GM18909 (cell line): ENCODE data around the gene BBIP1.
"Not testable (repeated sequence)": the region's sequence is repeated elsewhere in the genome, so short reads cannot be mapped to it uniquely, and the experiment has no call there.

Experiments
- ATAC-seq: cut with Tn5 transposase; IDR thresholded peaks from one replicate; pipeline ENCODE4 v1.9.1; 2021; ENCODE audit warnings: mild to moderate bottlenecking; ENCODE audit not compliant: unreplicated experiment, poor library complexity

BBIP1 gene

DNA sequence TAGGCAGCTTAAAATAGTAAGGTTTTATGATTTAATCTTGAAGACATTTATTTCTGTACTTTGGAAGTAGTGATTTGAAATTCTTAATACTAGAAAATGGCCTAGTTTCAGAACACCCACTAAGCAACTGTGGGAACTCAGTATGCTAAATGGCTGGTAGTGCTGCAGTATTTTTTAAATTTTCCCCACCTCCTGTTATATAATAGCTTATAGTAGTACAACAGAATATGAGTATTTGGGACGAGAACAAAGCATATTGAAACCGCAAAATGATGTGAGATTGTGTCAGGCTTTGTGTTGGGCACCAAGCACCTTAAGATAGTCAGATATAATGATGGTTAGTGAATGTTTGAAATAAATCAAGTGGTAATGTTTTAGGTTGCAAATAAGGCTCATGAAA, 8.5 kb upstream of the BBIP1 start:
- no peak for ATAC-seq

DNA sequence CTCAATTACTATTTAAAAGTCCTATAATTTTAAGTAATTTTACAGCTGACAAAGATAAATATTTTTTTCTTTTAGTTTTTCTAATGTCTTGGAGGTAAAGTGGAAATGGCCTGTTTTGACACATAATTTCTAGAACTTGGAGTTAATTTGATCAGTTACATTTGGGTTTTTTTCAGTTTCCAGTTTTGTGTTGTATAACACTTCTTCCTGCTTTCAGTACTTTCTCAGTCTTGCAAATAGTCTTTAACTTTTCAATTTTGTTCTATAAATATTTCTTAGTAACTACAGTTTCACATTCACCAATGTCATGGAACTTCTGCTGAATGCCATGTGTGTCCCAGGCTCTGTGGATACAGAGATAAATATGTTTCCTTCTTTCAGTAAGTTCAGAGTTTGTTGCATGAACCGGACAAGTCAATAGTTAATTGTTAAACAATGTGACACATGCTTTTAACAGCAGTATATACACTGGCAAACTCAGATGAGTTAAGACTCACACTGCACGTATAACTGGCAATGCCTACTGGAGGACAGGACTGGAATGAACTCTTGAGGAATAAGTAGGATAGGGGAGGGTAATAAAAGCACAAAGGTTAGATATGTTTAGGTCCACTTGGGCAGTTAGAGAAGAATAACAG, 5.0 kb upstream of the BBIP1 start:
- ATAC-seq: peak; percentile 26

DNA sequence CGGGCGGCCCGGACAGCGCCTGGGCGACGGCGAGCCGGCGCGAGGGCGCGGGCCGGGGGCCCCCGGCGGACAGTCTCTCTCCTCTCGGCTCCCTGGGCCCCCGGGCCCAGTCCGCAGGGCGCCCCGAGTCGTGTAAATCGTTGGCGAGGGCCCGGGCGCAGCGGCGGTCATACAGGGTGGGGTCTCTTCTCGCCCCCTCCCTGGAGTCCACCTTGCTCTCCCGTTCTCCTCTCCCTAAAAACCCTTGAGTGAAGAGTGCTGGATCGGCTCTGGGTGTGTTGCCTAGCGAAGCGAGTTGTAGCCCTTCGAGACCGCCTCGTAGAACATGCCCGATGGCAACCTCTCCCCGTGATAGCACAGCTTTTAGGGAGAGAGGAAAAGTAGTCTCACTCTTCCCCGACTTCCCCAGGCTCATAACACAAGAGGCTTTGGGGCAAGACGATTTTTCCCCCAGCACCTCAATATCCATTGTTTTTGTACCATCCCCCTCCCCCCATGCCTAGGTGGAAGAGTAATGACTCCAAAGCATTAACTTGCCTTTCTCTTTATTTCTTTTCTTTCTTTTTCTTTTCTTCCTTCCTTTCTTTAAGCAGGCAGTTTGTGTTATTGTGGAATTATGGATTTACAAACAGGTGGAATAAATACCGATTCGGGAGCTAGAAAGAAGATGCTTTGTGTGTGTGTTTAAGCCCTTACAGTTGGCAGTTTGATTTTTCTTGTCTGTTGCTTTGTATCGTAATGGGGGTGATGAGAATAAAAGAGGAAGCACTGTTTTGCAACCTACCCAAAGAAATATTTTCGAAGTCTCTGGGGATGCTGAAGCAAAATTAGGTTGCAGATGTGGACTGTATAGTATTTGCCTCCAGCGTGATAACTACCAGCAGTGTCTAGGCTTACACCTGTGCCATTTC, 1.2 kb upstream of the BBIP1 start:
- ATAC-seq: peak; percentile 33

DNA sequence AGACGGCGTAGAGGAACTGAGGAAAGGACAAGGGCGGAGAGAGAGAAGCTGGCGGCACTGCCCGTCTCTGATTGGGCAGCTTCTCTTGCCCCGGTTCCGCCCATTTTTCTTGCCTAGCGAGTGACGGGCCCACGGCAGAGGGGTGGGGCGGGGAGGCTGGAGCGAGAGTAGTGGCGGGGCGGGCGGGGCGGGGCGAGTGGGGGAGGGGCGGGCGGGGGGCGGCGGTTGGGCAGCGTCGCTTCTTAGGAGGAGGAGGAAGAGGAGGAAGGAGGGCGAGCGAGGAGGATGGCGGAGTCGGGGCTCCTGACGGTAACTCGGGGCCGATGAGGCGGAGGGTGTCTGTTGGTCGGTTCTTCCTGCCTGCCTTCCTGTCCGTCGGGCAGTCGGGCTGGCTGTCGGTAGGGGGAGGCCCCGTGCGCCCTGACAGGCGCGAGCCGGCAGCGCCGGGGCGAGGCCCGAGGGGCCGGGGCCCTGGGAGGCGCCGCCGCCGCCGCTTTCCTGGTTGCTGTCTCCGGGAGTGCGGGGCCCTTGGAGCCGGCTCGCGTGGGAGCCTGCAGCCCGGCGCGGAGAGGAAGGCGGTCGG, 460 bp upstream of the BBIP1 start, which contains the start of gene SHOC2:
Gene SHOC2 (plus strand): TSS at position 256 of the 583 bp plus-strand sequence. CDS start 44,755 bp downstream, outside the sequence.
- peak; percentile 10 for ATAC-seq

DNA sequence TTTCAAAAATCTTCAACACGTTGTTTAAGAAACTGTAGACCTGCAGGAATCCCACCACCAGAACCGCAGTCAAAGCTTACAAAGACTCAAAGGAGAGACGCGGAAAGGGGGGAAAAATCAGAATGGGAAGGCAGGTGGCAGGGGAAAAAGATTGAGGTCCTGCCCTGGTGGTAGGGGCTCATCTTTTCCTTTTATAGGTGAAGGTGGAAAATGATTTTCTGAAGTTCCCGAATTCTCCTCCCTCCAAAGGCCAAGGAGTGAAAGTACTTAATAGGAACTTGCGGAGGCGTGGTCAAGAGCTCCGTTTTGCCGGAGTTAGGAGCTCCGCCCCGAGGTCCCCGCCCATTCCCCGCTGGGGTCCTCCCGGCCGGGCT, 724 bp downstream of the BBIP1 start:
- no peak for ATAC-seq

DNA sequence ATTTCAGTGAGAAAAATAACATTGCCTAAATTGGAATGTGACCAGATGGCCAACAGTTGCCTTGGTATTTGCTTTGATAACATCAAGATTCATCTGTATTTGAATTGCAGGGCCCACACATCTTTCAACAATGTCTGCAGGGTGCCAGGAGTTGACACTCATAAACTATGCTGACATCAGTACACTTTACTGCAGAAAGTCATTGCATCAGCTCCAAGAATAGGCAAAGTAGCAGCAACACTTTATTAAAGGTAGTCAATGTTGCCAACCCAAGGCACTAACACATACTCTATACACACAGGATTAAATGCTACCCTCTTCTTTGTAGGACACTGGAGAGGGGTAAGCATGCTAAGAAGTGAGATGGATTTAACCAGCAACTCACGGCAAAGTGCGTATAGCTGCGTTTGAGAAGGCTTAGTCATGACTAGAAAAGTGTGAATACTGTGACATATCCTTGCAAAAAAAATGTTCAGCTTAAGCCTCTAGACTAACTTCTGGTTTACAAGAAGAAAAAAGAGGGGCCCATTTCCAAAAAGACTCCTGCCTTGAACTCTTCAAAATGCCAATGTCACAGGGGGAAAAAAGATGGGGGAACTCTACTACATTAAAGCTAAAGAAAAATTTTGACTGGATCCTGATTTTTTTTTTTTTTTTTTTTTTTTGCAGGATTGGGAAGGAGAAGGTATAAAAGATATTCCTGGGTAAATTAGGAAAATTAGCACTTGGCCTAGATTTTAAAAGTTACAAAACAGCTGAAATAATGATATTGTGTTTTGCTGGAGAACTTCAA, 2.2 kb downstream of the BBIP1 start:
- no peak for ATAC-seq

DNA sequence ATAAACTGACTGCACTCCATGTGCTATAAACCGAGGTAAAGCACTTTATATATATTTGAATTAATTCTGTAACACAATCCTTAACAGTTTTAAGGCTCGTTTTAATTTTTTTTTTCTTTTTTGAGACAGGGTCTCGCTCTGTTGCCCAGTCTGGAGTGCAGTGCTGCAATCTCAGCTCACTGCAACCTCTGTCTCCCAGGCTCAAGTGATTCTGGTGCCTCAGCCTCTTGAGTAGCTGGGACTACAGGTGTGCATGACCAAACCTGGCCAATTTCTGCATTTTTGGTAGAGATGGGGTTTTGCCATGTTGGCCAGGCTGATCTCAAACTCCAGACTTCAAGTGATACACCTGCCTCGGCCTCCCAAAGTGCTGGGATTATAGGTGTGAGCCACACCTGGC, 3.4 kb downstream of the BBIP1 start:
- ATAC-seq: not testable (repeated sequence)

DNA sequence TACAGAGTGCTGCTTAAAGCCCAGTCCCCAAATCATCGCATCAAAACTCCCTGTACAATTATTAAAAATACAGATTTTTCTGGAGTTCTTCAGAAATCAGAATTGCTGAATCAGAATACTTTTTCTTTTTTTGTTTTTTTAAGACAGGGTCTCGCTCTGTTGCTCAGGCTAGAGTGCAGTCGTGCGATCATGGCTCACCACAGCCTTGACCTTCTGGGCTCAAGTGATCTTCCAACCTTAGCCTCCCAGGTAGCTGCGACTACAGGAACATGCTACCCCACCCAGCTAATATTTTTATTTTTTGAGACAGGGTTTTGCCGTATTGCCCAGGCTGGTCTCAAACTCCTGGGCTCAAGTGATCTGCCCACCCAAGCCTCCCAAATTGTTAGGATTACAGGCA, 3.9 kb downstream of the BBIP1 start:
- ATAC-seq: no peak

DNA sequence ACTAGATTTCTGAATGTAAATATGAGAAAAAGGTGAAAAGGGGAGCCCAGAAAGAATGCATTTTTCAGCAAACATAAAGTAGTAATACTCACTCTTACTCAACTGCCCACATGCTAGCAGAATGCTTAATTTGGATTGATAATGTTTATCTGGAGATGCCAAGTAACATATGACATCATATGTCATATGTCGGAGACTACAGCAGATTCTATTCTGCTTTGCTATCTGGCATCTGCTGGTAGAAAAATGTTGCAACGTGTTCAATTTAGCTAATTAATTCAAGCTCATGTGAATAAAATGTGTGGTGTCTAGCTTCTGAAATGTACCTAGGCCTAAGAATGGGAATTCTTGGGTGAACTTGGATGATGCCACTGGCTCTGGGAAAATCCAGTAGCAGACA, 4.5 kb downstream of the BBIP1 start:
- no peak for ATAC-seq

DNA sequence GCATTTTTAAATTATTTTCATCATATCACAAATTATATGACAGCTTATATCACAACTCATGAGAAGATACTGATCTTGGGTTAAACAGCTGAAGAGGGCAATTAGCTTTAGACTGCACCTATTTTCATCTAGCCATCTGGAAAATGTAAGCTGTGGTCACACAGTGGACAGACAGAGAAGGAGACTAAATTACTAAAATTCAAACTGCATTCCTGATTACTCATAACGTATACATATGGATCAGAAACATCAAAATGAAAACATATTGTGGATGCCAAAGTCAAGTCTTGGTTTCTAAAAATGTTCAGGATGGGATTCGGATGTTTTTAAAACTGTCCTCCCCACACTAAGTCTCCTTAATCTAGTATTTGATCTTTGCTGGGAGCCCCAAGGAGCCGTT, 6.6 kb downstream of the BBIP1 start:
- no peak for ATAC-seq

DNA sequence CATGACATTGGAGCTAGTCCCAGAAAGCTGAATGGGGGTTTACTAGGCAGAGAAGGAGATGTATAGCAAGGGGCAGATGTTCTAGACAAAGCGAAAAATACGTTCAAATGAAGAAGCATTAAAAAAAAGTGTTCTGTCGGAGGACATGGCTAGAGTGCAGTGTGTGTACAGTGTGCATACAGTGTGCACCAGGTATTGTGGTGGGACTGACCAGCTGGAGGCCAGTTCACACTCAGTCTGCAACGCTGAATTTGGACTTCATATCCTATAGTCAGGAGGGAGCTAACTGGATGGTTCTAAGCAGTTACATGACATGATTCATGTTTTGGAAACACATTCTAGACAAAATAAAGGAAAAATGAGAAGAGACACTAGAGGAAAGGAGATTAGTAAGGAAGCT, 8.8 kb downstream of the BBIP1 start:
- no peak for ATAC-seq

DNA sequence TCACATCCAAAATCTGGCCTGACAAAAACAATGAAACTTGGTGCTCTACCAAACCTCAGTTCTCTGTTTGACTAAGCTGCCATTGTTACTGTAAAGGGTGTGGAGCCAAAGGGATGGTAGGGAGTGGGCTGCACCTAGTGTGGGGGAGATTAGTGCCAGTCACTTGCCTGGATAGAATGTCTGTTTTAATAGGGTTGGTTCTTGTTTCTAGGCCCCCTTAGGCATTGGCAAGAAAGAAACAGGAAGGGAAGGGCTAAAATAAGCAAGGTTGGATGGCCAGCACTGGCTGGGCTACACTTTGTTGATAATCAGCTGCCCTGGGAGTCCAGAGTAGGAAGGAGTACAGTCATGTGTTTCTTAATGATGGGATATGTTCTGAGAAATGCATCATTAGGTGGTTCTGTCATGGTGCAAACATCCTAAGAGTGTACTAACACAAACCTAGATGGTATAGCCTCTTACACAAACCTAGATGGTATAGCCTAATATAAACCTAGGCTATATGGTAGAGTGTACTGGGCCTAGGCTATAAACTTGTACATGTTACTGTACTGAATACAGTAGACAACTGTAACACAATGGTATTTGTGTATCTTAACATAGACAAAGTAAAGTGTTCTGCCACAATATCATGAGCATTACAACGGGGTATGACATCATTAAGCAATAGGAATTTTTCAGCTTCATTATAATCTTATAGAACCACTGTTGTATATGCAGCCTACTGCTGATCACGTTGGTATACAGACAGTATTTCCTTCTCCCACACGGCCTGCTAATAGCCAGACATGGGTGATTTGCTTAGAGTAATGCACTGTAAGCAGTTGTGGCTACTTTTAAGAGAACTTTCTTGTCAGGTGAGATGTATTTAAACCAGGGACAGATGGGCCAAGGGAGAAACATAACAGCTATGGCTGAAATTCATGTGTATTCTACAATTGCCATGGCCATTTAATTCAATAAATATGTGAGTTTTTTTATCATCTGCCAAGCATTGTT, 15.4 kb downstream of the BBIP1 start:
- peak; percentile 63 for ATAC-seq

DNA sequence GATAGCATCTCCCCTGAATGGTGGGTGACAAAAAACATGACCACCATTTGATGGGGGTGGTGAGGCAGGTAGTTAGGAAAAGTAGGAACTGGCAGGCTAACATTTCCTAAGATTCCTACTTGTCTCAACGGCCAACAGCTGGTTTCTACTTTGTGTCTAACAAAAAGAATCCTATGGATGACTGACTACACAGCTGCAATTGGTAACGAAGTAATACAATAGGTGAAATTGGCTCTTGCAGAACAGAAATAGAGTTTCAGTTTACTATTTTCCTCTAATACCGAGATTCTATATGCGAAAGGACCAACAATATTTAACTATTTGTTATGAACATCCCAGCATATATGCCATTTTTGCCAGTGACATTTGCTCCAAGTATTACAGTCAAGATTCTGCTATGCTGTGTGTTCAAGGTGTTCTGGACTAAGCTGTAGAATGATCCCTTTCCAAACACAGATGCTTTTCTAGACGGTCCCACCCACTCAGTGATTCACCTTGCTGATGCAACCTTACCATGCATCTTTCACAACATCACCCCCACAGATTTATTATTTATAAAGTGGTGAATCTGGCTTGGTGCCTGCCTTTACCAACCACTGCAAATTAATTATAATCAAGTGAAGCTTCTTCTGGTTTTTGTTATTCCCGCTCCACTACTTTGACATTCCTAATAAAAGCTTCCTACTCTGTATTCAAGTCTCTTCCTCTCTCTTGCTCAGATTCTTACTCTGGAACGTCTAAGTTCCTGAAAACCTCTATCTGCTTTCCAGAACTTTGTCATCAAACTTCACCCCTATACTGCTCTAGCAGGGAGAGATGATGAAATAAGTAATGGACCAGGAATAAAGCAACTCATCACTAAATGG, 16.8 kb downstream of the BBIP1 start:
- no peak for ATAC-seq

DNA sequence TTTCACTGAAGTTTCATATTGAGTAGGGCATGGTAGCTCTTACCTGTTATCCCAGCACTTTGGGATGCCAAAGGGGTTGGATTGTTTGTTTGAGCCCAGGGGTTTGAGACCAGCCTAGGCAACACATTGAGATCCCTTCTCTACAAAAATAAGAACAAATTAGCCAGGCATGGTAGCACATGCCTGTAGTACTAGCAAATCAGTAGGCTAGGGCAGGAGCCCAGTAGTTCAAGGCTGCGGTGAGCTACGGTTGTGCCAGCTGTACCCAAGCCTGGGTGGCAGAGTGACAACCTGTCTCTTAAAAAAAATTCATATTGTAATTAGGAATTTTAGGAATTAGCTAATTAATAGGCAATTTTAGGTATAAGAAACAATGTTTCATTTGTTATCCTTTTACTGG, 18.0 kb downstream of the BBIP1 start:
- no peak for ATAC-seq

DNA sequence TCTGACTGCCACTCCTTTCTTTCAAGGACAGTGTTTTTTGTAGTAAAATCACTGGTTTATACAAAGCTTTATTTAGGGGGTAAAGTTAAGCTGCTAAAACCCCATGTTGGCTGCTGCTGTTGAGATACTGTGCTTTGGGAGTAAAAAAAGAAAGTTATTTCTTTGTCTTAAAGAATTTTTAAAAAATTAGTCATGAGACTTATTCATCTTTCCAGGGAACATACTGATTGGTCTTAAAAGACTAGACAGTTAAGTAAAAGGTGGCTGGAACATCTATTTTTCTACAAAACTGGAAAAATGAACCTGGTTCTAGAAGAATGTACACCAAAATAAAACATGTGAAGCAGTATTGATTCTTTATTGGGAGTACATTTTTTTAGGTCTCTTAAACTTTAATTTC, 20.6 kb downstream of the BBIP1 start:
- no peak for ATAC-seq

DNA sequence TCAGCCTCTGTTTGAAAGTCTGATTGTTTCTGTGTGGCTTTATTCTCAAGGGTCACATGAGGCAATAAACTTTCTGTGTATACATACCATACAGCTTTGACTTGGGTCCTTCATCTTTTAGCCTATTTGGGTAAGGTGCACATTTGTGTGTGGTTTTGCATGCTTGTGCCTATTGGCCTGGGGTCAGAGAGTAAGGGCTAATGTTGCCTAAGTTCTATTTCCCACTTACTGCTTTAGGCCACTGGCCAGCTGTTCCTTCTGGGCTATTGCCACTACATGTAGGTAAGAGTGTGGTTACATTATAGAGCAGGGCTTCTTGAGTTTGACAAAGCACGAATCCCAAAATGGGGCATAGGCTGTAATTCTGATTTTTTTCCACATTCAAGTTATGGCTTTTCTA, 21.8 kb downstream of the BBIP1 start:
- ATAC-seq: no peak

DNA sequence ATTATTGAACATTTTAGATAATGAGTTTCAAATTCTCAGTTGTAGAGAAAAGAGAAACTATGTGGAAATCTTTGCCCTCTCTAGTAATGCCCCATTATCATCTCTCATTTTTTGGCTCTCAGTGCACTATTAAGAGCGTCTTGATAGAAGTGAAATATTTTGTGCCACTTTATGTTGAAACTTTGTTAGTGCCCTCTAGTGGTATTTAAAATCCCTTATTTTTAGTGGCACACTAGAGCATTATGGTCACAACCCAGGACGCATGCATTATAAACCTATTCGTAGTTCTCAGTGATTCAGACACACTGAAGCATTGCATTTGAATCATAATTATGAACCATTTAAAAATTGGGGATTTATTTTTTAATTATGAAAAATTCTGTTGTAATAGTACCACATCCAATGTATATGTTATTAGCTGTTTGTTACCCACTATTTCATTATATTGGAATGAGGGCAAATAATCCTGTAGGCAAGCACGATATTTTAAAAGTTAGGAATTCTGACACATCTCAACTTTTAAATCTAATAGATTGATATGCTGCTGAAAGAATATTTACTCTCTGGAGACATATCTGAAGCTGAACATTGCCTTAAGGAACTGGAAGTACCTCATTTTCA, 25.3 kb downstream of the BBIP1 start:
- peak; percentile 81 for ATAC-seq
